Suprapubic skin (tissue), 4 donors: ENCODE data around the gene DDX21. TPM values are rescaled to one million over a fixed set of nuclear protein-coding genes. Genes with fewer than 3 reads are reported as not detected.
A peak's percentile ranks its signal among the peaks of the same experiment; 100 is the strongest.
"Not testable (repeated sequence)": the region's sequence is repeated elsewhere in the genome, so short reads cannot be mapped to it uniquely, and the experiment has no call there.

Experiments
- DNase-seq, 2 donors: peaks; one replicate each; pipeline ENCODE4 v3.0.0-alpha.2; 2019; ENCODE audit warnings: low spot score in 2 of 2
- H3K27ac ChIP-seq: fragments of 200-600 bp; sonication (generic); one replicate; pipeline ENCODE4 v1.5.1; 2019
- H3K27me3 ChIP-seq: fragments of 200-600 bp; sonication (generic); one replicate; pipeline ENCODE4 v1.5.1; 2019
- H3K36me3 ChIP-seq: fragments of 200-600 bp; sonication (generic); one replicate; pipeline ENCODE4 v1.5.1; 2019
- H3K4me1 ChIP-seq: fragments of 200-600 bp; sonication (generic); one replicate; pipeline ENCODE4 v1.5.1; 2019
- H3K4me3 ChIP-seq: fragments of 200-600 bp; sonication (generic); one replicate; pipeline ENCODE4 v1.5.1; 2019; ENCODE audit warnings: mild to moderate bottlenecking
- H3K9me3 ChIP-seq: fragments of 200-600 bp; sonication (generic); one replicate; pipeline ENCODE4 v1.5.1; 2019
- EP300 ChIP-seq: sonication (generic); formaldehyde crosslinking; IDR thresholded peaks from one replicate; pipeline ENCODE4 v1.6.1; 2017; ENCODE audit warnings: antibody characterized with exemption
- POLR2A ChIP-seq, 2 donors: fragments of 450-650 bp; IDR thresholded peaks; one replicate each; pipeline ENCODE4 v1.6.1; 2017; ENCODE audit warnings: antibody characterized with exemption in 2 of 2, mild to moderate bottlenecking in 2 of 2, moderate library complexity in 2 of 2
- POLR2AphosphoS5 ChIP-seq, 3 donors: sonication (generic); formaldehyde crosslinking; IDR thresholded peaks; one replicate each; pipeline ENCODE4 v1.6.1; 2017; ENCODE audit warnings: antibody characterized with exemption in 3 of 3
- WGBS: methylation state at CpG from one replicate; pipeline ENCODE4 v1.1.5; 2018; 5-methylcytosine and 5-hydroxymethylcytosine counted together
- total RNA-seq, 4 donors: library from RNA; depleted of rRNA; stranded (reverse); fragments of >200 nt; gene quantifications; one replicate each; pipeline ENCODE4 v1.1.0, GENCODE V29; 2016
- TF ChIP-seq, protein P1 (sequence below), 2 donors: fragments of 200-600 bp in 1 of 2; fragments of 450-650 bp in 1 of 2; sonication (generic) in 1 of 2; IDR thresholded peaks; one replicate each; pipeline ENCODE4 v1.5.1; 2016 to 2019; ENCODE audit warnings: antibody characterized with exemption in 2 of 2, mild to moderate bottlenecking in 1 of 2, moderate library complexity in 1 of 2

DDX21 gene
- total RNA-seq, 4 donors from 2014 or later: 35.4 to 84.4 (median 58.5) TPM

DNA sequence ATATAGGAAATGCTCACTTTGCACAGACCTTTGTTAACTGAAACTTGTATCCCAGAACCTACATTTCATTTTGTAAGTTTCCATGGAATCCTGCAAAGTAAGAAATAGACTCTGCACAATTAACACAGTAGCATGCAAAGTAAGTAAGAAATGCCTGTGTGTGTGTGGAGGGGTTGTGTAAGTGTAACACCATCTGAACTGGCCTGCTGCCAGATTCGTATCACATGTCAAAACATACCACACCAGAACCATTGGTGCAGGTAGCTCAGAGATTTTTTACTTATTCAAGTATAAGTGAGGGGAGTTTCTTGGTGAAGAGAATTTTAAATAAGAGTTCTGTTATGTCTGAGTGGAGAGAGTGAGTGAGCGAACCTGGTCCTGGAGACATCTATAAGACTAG, 17.9 kb upstream of the DDX21 start:
- H3K4me1 ChIP-seq: no peaks in the 10 kb centered on the region
- no peaks in the 10 kb centered on the region for H3K9me3 ChIP-seq
- peaks cover 54% of the 10 kb centered on the region for H3K36me3 ChIP-seq
- no peaks in the 10 kb centered on the region for H3K27me3 ChIP-seq
- no peak overlapping the region for H3K4me3 ChIP-seq
- TF ChIP-seq POLR2A (IDR thresholded peaks at IDR 0.05) (no peak), EP300 (no peak), POLR2AphosphoS5 (IDR thresholded peaks at IDR 0.05) (no peak)
- TF ChIP-seq, protein P1, sequence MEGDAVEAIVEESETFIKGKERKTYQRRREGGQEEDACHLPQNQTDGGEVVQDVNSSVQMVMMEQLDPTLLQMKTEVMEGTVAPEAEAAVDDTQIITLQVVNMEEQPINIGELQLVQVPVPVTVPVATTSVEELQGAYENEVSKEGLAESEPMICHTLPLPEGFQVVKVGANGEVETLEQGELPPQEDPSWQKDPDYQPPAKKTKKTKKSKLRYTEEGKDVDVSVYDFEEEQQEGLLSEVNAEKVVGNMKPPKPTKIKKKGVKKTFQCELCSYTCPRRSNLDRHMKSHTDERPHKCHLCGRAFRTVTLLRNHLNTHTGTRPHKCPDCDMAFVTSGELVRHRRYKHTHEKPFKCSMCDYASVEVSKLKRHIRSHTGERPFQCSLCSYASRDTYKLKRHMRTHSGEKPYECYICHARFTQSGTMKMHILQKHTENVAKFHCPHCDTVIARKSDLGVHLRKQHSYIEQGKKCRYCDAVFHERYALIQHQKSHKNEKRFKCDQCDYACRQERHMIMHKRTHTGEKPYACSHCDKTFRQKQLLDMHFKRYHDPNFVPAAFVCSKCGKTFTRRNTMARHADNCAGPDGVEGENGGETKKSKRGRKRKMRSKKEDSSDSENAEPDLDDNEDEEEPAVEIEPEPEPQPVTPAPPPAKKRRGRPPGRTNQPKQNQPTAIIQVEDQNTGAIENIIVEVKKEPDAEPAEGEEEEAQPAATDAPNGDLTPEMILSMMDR (IDR thresholded peaks at IDR 0.05): no peak
- H3K27ac ChIP-seq: no peak overlapping the region
- WGBS: 64% methylated on average over 2 of the region's 2 CpGs
- no peak for DNase-seq

DNA sequence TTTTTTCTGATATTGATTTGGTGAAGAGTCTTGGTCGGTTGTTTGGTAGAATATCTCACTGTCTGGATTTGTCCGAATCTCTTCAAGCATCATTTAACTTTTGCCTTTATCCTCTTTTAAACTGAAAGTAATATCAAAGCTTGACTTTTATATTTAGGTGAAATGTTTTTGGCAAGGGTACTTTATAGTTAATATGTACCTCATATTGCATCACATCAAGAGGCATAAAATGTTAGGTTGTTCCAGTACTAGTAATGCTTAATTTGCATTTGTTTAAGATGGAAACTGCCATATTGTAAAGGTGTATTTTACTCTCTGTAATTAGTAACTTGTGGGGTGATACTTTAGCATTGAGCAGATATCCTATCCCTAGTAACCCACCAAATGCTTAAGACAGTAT, 17.1 kb upstream of the DDX21 start:
- Histone ChIP-seq H3K36me3 (peaks cover 59% of the 10 kb centered on the region), H3K9me3 (no peaks in the 10 kb centered on the region), H3K4me3 (no peak overlapping the region), H3K27me3 (no peaks in the 10 kb centered on the region), H3K4me1 (no peaks in the 10 kb centered on the region), H3K27ac (no peak overlapping the region)
- DNase-seq: no peak
- WGBS: 95% methylated on average over 2 of the region's 2 CpGs
- no peak for TF ChIP-seq EP300
- no peak for TF ChIP-seq POLR2AphosphoS5 (IDR thresholded peaks at IDR 0.05)
- TF ChIP-seq POLR2A (IDR thresholded peaks at IDR 0.05): no peak
- TF ChIP-seq, protein P1 (IDR thresholded peaks at IDR 0.05): no peak

DNA sequence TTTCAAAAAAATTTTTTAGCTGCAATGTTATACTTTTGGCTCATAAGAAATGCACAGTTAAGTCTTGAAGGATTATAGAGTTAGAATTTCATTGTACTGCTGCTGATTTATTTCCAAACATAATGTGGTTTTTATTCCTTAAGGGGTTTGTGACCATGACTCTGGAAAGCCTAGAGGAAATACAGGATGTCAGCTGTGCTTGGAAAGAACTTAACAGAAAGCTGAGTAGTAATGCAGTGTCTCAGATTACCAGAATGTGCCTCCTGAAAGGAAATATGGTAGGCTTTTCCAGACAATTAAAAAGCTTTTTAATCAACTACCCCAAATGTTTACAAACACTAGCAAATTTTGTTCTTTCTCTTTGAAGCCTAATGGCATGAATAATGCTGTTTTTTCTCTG, 15.1 kb upstream of the DDX21 start:
- not testable (repeated sequence) for H3K9me3 ChIP-seq, H3K27ac ChIP-seq, H3K4me3 ChIP-seq, H3K27me3 ChIP-seq, H3K4me1 ChIP-seq, DNase-seq
- peaks cover 65% of the 10 kb centered on the region for H3K36me3 ChIP-seq

DNA sequence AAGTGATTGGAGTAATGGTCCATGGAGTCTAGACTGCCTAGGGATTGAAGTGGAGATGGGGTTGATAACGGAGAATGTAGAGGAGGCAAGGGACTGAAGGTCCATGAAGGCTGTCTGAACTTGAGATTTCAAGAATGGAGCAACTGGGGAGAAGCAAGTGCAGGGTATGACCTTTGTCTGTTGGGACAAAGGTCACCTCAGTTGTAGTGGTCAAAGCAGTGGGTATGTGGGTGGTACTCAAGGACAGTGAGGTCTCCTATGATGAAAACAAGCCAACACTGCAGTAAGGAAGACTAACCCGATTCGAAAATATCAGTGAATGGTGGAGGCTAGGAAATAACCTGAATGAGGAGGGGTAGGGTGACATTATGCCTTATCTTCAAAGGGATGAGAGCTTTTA, 5.4 kb upstream of the DDX21 start:
- TF ChIP-seq, protein P1 (IDR thresholded peaks at IDR 0.05): no peak
- TF ChIP-seq POLR2A (IDR thresholded peaks at IDR 0.05) (no peak), EP300 (no peak), POLR2AphosphoS5 (IDR thresholded peaks at IDR 0.05) (no peak)
- Histone ChIP-seq H3K4me3 (no peak overlapping the region), H3K27ac (no peak overlapping the region), H3K36me3 (peaks cover 43% of the 10 kb centered on the region), H3K27me3 (no peaks in the 10 kb centered on the region), H3K4me1 (peaks cover 8% of the 10 kb centered on the region), H3K9me3 (no peaks in the 10 kb centered on the region)
- no peak for DNase-seq
- 93% methylated on average over 3 of the region's 3 CpGs for WGBS

DNA sequence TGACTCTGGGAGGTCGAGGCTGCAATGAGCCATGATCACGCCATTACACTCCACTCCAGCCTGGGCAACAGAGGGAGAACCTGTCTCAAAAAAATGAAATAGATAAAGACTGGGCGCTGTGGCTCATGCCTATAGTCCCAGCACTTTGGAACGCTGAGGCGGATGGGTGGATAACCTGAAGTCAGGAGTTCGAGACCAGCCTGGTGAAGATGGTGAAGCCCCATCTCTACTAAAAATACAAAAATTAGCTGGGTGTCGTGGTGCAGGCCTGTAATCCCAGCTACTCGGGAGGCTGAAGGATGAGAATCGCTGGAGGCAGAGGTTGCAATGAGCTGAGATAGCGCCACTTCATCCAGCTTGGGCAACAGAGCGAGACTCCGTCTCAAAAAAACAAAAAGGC, 1.1 kb upstream of the DDX21 start:
- Histone ChIP-seq H3K9me3 (no peaks in the 10 kb centered on the region), H3K27ac (no peak overlapping the region), H3K27me3 (no peaks in the 10 kb centered on the region), H3K4me3 (no peak overlapping the region), H3K4me1 (peaks cover 24% of the 10 kb centered on the region), H3K36me3 (peaks cover 3% of the 10 kb centered on the region)
- WGBS: 93% methylated on average over 12 of the region's 12 CpGs
- no peak for DNase-seq
- TF ChIP-seq POLR2A (IDR thresholded peaks at IDR 0.05) (no peak), EP300 (no peak)

DNA sequence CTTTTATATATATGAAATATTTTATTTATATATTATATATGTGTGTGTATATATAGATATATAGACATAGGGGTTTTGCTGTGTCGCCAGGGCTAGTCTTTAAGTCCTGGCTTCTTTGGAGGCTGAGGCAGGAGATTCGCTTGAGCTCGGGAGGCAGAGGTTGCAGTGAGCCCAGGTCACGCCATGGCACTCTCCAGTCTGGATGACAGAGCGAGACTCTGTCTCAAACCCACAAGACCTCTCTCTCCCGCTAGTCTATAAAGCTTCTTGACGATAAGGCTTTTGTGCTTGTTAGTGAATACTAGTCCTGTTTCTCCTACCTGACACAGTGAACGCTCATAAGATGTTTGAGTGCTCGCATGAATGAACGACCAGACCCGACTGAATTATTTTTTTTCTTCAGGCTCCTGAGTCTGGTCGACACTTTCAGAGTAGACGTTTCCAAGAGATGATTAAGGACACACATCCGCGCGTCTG, 577 bp upstream of the DDX21 start:
- peak overlapping the region; percentile 93 for H3K27ac ChIP-seq
- no peak for DNase-seq
- H3K9me3 ChIP-seq: no peaks in the 10 kb centered on the region
- peaks cover 24% of the 10 kb centered on the region for H3K4me1 ChIP-seq
- H3K4me3 ChIP-seq: peak overlapping the region; percentile 79
- 5% methylated on average over 16 of the region's 16 CpGs for WGBS
- H3K27me3 ChIP-seq: no peaks in the 10 kb centered on the region
- H3K36me3 ChIP-seq: peaks cover 5% of the 10 kb centered on the region
- TF ChIP-seq POLR2A (IDR thresholded peaks at IDR 0.05): no peak

DNA sequence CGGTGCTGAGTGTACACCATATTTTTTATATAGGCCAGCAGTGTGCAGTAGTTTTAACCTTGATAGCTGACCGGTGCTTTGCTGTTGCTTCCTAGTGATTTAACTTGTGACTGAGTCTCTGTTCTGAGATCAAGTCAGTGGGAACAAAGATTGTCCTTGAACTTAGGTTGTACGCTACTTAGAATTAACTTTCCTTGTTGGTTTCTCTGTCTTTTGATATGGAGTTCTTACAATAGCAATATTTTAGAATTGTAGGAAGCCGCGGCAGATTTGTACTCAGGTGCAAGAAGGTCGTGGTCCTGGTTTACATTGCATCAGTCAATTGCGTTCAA, 1.3 kb downstream of the DDX21 start:
- TF ChIP-seq POLR2A (IDR thresholded peaks at IDR 0.05) (no peak), POLR2AphosphoS5 (IDR thresholded peaks at IDR 0.05) (no peak), EP300 (no peak)
- TF ChIP-seq, protein P1 (IDR thresholded peaks at IDR 0.05): no peak
- no peak for DNase-seq
- Histone ChIP-seq H3K4me1 (peaks cover 24% of the 10 kb centered on the region), H3K27me3 (no peaks in the 10 kb centered on the region), H3K36me3 (peaks cover 21% of the 10 kb centered on the region), H3K9me3 (no peaks in the 10 kb centered on the region), H3K4me3 (peak overlapping the region; percentile 79), H3K27ac (peak overlapping the region; percentile 21)
- 66% methylated on average over 7 of the region's 7 CpGs for WGBS
